ENCODE data around the gene ATP8A1. TPM values are rescaled to one million over a fixed set of nuclear protein-coding genes. Genes with fewer than 3 reads are reported as not detected.

Gene ATP8A1
- total and polyA plus RNA-seq, 2 of the 8 experiments (the other 6 are each of a cell fraction or from before 2014, with no cell fraction given), result 3.7 to 14.9 TPM

- Histone ChIP-seq H2BK120ac (replicated peaks; ENCODE audit: low read depth, low read length) (no peak overlapping the region), H3K4me2 (ENCODE audit: insufficient read depth in 1 of 2, low read depth in 2 of 2, low read length in 2 of 2) (no peak overlapping the region), H3K23me2 (ENCODE audit: low read depth, low read length) (no peaks in the 10 kb centered on the region), H3K23ac (ENCODE audit: insufficient read length) (no peak overlapping the region), H3K79me1 (ENCODE audit: low read depth, low read length) (no peaks in the 10 kb centered on the region), H2BK12ac (ENCODE audit: low read depth, low read length) (no peak overlapping the region), H2BK5ac (ENCODE audit: low read depth, low read length) (no peak overlapping the region), H3K56ac (replicated peaks; ENCODE audit: insufficient read length, low read depth, low read length) (no peak overlapping the region), H2BK15ac (ENCODE audit: low read length) (no peak overlapping the region), H3K79me2 (ENCODE audit: control insufficient read depth in 1 of 2, insufficient read depth in 2 of 2, low read length in 2 of 2) (no peaks in the 10 kb centered on the region), H3K4me3 (ENCODE audit: extremely low read depth in 1 of 4, insufficient read depth in 2 of 4, low read depth in 3 of 4, low read length in 4 of 4) (no peak overlapping the region), H3K4me1 (replicated peaks in 1 of 4; ENCODE audit: control insufficient read depth in 3 of 4, insufficient read depth in 4 of 4, low read length in 3 of 4) (peaks cover 0 to 11% (median 4%) of the 10 kb centered on the region in 4 experiments; a peak in 3 of 7 replicates), H4K91ac (replicated peaks; ENCODE audit: insufficient read length, low read length) (no peak overlapping the region), H3K27ac (ENCODE audit: low read depth, low read length) (no peak overlapping the region), H3K9me3 (ENCODE audit: insufficient read depth in 2 of 2, low read depth in 1 of 2, low read length in 1 of 2) (no peaks in the 10 kb centered on the region), H4K5ac (ENCODE audit: insufficient read length, low read depth, low read length) (no peak overlapping the region), H3K4ac (replicated peaks; ENCODE audit: insufficient read length, low read depth, low read length) (no peak overlapping the region), H4K8ac (ENCODE audit: extremely low read depth, insufficient read depth, low read length) (no peak overlapping the region), H3K9ac (replicated peaks in 1 of 4; ENCODE audit: extremely low read depth in 1 of 4, low read depth in 3 of 4, low read length in 3 of 4) (no peak overlapping the region), H2AFZ (ENCODE audit: low read length) (0 out of 2 replicates have a peak overlapping the region, but pooled peaks have one; percentile 31), H3K27me3 (replicated peaks in 1 of 4; ENCODE audit: control insufficient read depth in 3 of 4, extremely low read depth in 1 of 4, insufficient read depth in 3 of 4, low read length in 3 of 4) (peaks cover 4 to 8% (median 6%) of the 10 kb centered on the region in 4 experiments), H3K14ac (ENCODE audit: insufficient read length) (no peak overlapping the region), H3K36me3 (ENCODE audit: control insufficient read depth in 2 of 4, insufficient read depth in 4 of 4, low read length in 3 of 4) (no peaks in the 10 kb centered on the region), H4K20me1 (replicated peaks in 1 of 2; ENCODE audit: control insufficient read depth in 1 of 2, insufficient read depth in 2 of 2, low read length in 2 of 2) (no peaks in the 10 kb centered on the region), H2BK20ac (ENCODE audit: low read length) (no peak overlapping the region), H2AK5ac (ENCODE audit: low read depth, low read length) (no peak overlapping the region), H3K18ac (ENCODE audit: extremely low read depth, low read length) (no peak overlapping the region)
- no peak for DNase-seq (ENCODE audit: low read depth in 1 of 2, low spot score in 2 of 2)
- ChIA-PET CTCF (ENCODE audit: partially characterized antibody) (interaction anchor here (0.8 to 4.6 kb wide), 5 partner anchors 8 to 129 kb away, joined by 3 to 14 read pairs (median 3); no protein-coding TSS in a partner anchor), POLR2A (ENCODE audit: partially characterized antibody) (interaction anchor here (0.6 to 1.3 kb wide), 3 partner anchors 9 to 159 kb away, joined by 3 to 4 read pairs (median 3); no protein-coding TSS in a partner anchor)
- 75% methylated on average over 10 of the region's 10 CpGs; no CpG with 5 or more reads in 1 of the 2 experiments for WGBS, 2 experiments (ENCODE audit: extremely low coverage in 1 of 2, insufficient coverage in 1 of 2, insufficient read length in 1 of 2, insufficient replicate concordance in 2 of 2, low coverage in 1 of 2, low lambda C conversion rate in 2 of 2, missing lambda C conversion rate in 1 of 2)
- FAIRE-seq, result no peak
- TF ChIP-seq SP4 (IDR thresholded peaks at IDR 0.05; ENCODE audit: low read length) (no peak), CBX5 (IDR thresholded peaks at IDR 0.05; ENCODE audit: low read depth, low read length) (no peak), YY1 (IDR thresholded peaks at IDR 0.05; ENCODE audit: low read depth, low read length) (no peak), NRF1 (IDR thresholded peaks at IDR 0.05; ENCODE audit: low read depth, low read length) (no peak), SP1 (IDR thresholded peaks at IDR 0.05; ENCODE audit: low read depth, low read length) (no peak), TBP (IDR thresholded peaks at IDR 0.05; ENCODE audit: low read depth, low read length) (no peak), E2F6 (IDR thresholded peaks at IDR 0.05) (no peak), TEAD4 (IDR thresholded peaks at IDR 0.05; ENCODE audit: low read depth, low read length) (no peak), EGR1 (IDR thresholded peaks at IDR 0.05; ENCODE audit: borderline replicate concordance, low read depth, low read length) (no peak), SUZ12 (IDR thresholded peaks at IDR 0.05; ENCODE audit: low read length) (no peak)
Measured at GRCh38 chr4:42390622-42391354, 266.1 kb downstream of the ATP8A1 start.
